Sigmoid colon (tissue), 7 donors: ENCODE results near the gene C1orf21. TPM values are rescaled to one million over a fixed set of nuclear protein-coding genes. Genes with fewer than 3 reads are reported as not detected.

Experiments used
- DNase-seq: peaks from one replicate; pipeline ENCODE4 v3.0.0-alpha.2; 2019
- H3K27ac ChIP-seq, 4 donors: fragments of 200-600 bp; sonication (generic); one replicate each; pipeline ENCODE4 v1.5.1; 2016 to 2019; ENCODE audit warnings: mild to moderate bottlenecking in 1 of 4
- H3K27me3 ChIP-seq, 3 donors: fragments of 200-600 bp; sonication (generic); one replicate each; pipeline ENCODE4 v1.5.1; 2019; ENCODE audit warnings: mild to moderate bottlenecking in 1 of 3
- H3K36me3 ChIP-seq, 4 donors: fragments of 200-600 bp; sonication (generic); one replicate each; pipeline ENCODE4 v1.5.1; 2016 to 2019
- H3K4me1 ChIP-seq, 4 donors: fragments of 200-600 bp; sonication (generic); one replicate each; pipeline ENCODE4 v1.5.1; 2017 to 2019
- H3K4me3 ChIP-seq, 4 donors: fragments of 200-600 bp; sonication (generic); one replicate each; pipeline ENCODE4 v1.5.1; 2017 to 2019; ENCODE audit warnings: mild to moderate bottlenecking in 2 of 4, moderate library complexity in 1 of 4
- H3K9me3 ChIP-seq, 4 donors: fragments of 200-600 bp in 3 of 4; sonication (generic) in 3 of 4; one replicate each; pipeline versions ENCODE4 v1.5.1 to v1.6.1; 2013 to 2019
- CTCF ChIP-seq, 4 experiments: fragments of 450-650 bp in 3 of 4; fragments of 200-600 bp in 1 of 4; IDR thresholded peaks; one replicate each; pipeline ENCODE4 v1.5.1; 2016 to 2019; ENCODE audit warnings: antibody characterized with exemption in 4 of 4, mild to moderate bottlenecking in 3 of 4, moderate library complexity in 2 of 4
- EP300 ChIP-seq, 4 donors: sonication (generic); formaldehyde crosslinking; IDR thresholded peaks; one replicate each; pipeline ENCODE4 v1.6.1; 2017; ENCODE audit warnings: antibody characterized with exemption in 4 of 4
- POLR2A ChIP-seq, 2 donors: fragments of 450-650 bp; IDR thresholded peaks; one replicate each; pipeline ENCODE4 v1.6.1; 2016; ENCODE audit warnings: antibody characterized with exemption in 2 of 2, mild to moderate bottlenecking in 2 of 2, moderate library complexity in 2 of 2
- POLR2AphosphoS5 ChIP-seq, 4 donors: sonication (generic); formaldehyde crosslinking; IDR thresholded peaks; one replicate each; pipeline ENCODE4 v1.6.1; 2017; ENCODE audit warnings: antibody characterized with exemption in 4 of 4
- WGBS, 2 donors: extraction: QIAGEN DNeasy Blood & Tissue Kit; methylation state at CpG; one replicate each; pipeline ENCODE4 v1.1.7; 2013; 5-methylcytosine and 5-hydroxymethylcytosine counted together
- intact Hi-C: fragments of 100-400 bp; cut with DNase I; formaldehyde crosslinking; loops from one replicate; pipeline ENCODE4 v1.15.1; 2023
- polyA plus RNA-seq, 3 donors: library from polyadenylated mRNA; stranded (reverse); fragments of 200-250 nt; gene quantifications; one replicate each; pipeline ENCODE4 v1.2.3, GENCODE V29; 2013
- total RNA-seq, 4 donors: library from RNA; depleted of rRNA; stranded (reverse); fragments of >200 nt; gene quantifications; one replicate each; pipeline ENCODE4 v1.1.0, GENCODE V29; 2016
- donor health status: healthy with polysubstance abuse.
- donor health status: Bipolar disorder and iron deficiency.
- donor health status: healthy.

C1orf21 gene
- total and polyA plus RNA-seq, 7 donors = 39.5 to 109 (median 80.0) TPM

- TF ChIP-seq POLR2AphosphoS5 (IDR thresholded peaks at IDR 0.05) (peak in 1 of 4 donors; percentile 9), CTCF (IDR thresholded peaks at IDR 0.05) (no peak)
- peaks cover 0 to 72% (median 48%) of the 10 kb centered on the region in 4 donors for H3K4me1 ChIP-seq
- intact Hi-C loops = loop anchor here (10.0 kb wide), 1 partner anchor 143 kb away; no protein-coding TSS in a partner anchor
- H3K4me3 ChIP-seq = no peak overlapping the region
- no peaks in the 10 kb centered on the region for H3K36me3 ChIP-seq
- no peaks in the 10 kb centered on the region for H3K27me3 ChIP-seq
- 87 to 90% methylated on average over 6 of the region's 6 CpGs for WGBS, 2 donors
- H3K9me3 ChIP-seq = no peaks in the 10 kb centered on the region
- no peak for DNase-seq
- peak overlapping the region in 1 of 4 donors; percentile 47 for H3K27ac ChIP-seq
These were observed 5.2 kb downstream of the C1orf21 start for GRCh38 chr1:184392067-184392466.

GRCh38 chr1:184392779-184393522 lies 6.1 kb downstream of the C1orf21 start:
- TF ChIP-seq CTCF (IDR thresholded peaks at IDR 0.05) = no peak
- no peak for TF ChIP-seq EP300 (IDR thresholded peaks at IDR 0.05)
- TF ChIP-seq POLR2AphosphoS5 (IDR thresholded peaks at IDR 0.05) = no peak
- TF ChIP-seq POLR2A (IDR thresholded peaks at IDR 0.05) = no peak
- WGBS, 2 donors = 93% methylated on average over 5 of the region's 5 CpGs
- peak overlapping the region in 2 of 4 donors; percentile 26 to 41 for H3K27ac ChIP-seq
- no peaks in the 10 kb centered on the region for H3K27me3 ChIP-seq
- no peak overlapping the region for H3K4me3 ChIP-seq
- intact Hi-C loops = loop anchor here (10.0 kb wide), 1 partner anchor 142 kb away; no protein-coding TSS in a partner anchor
- no peaks in the 10 kb centered on the region for H3K36me3 ChIP-seq
- DNase-seq = no peak
- no peaks in the 10 kb centered on the region for H3K9me3 ChIP-seq
- peaks cover 0 to 72% (median 48%) of the 10 kb centered on the region in 4 donors for H3K4me1 ChIP-seq

- H3K36me3 ChIP-seq = no peaks in the 10 kb centered on the region
- no peak for DNase-seq
- H3K27ac ChIP-seq = peak overlapping the region in 2 of 4 donors; percentile 26 to 41
- peaks cover 0 to 67% (median 41%) of the 10 kb centered on the region in 4 donors for H3K4me1 ChIP-seq
- intact Hi-C loops = loop anchor here (10.0 kb wide), 1 partner anchor 141 kb away; no protein-coding TSS in a partner anchor
- TF ChIP-seq EP300 (IDR thresholded peaks at IDR 0.05) = no peak
- TF ChIP-seq POLR2AphosphoS5 (IDR thresholded peaks at IDR 0.05) = peak in 1 of 4 donors; percentile 17
- H3K4me3 ChIP-seq = no peak overlapping the region
- H3K27me3 ChIP-seq = no peaks in the 10 kb centered on the region
- no peaks in the 10 kb centered on the region for H3K9me3 ChIP-seq
These were observed 7.1 kb downstream of the C1orf21 start for GRCh38 chr1:184393962-184394361.

- H3K36me3 ChIP-seq = no peaks in the 10 kb centered on the region
- no peak for DNase-seq
- no peaks in the 10 kb centered on the region for H3K9me3 ChIP-seq
- intact Hi-C loops = loop anchor here (10.0 kb wide), 1 partner anchor 139 kb away; no protein-coding TSS in a partner anchor
- H3K27ac ChIP-seq = no peak overlapping the region
- H3K4me1 ChIP-seq = peaks cover 0 to 59% (median 37%) of the 10 kb centered on the region in 4 donors
- TF ChIP-seq POLR2AphosphoS5 (IDR thresholded peaks at IDR 0.05) (no peak), CTCF (IDR thresholded peaks at IDR 0.05) (no peak), EP300 (IDR thresholded peaks at IDR 0.05) (no peak), POLR2A (IDR thresholded peaks at IDR 0.05) (no peak)
- WGBS, 2 donors = 88 to 91% methylated on average over 2 of the region's 2 CpGs
- no peak overlapping the region for H3K4me3 ChIP-seq
- no peaks in the 10 kb centered on the region for H3K27me3 ChIP-seq
These were observed 8.5 kb downstream of the C1orf21 start for GRCh38 chr1:184395370-184395769.

- no peak for DNase-seq
- Histone ChIP-seq H3K27ac (no peak overlapping the region), H3K27me3 (no peaks in the 10 kb centered on the region), H3K4me1 (peaks cover 0 to 53% (median 34%) of the 10 kb centered on the region in 4 donors), H3K36me3 (no peaks in the 10 kb centered on the region), H3K9me3 (no peaks in the 10 kb centered on the region), H3K4me3 (no peak overlapping the region)
- intact Hi-C loops = loop anchor here (10.0 kb wide), 1 partner anchor 139 kb away; no protein-coding TSS in a partner anchor
- 46 to 93% methylated on average over 2 of the region's 2 CpGs for WGBS, 2 donors
- TF ChIP-seq POLR2AphosphoS5 (IDR thresholded peaks at IDR 0.05) (no peak), EP300 (IDR thresholded peaks at IDR 0.05) (no peak), CTCF (IDR thresholded peaks at IDR 0.05) (no peak), POLR2A (IDR thresholded peaks at IDR 0.05) (no peak)
These were observed 9.2 kb downstream of the C1orf21 start for GRCh38 chr1:184395937-184396480.
